GM12878 (cell line): ENCODE data around the gene KRT7. TPM values are rescaled to one million over a fixed set of nuclear protein-coding genes. Genes with fewer than 3 reads are reported as not detected.

ENCODE experiments used
- ATAC-seq: fragments of 200-7000 bp; cut with Tn5 transposase; 3 replicates; pipeline ENCODE4 v1.9.1; 2020; ENCODE audit warnings: mild to moderate bottlenecking, moderate library complexity
- BruUV-seq: library from RNA; stranded (reverse); fragments of 400-500 nt; replicated peaks from 2 replicates; lab custom pipeline; 2021; lab: Mats Ljungman, UMichigan
- CTCF ChIA-PET: fragments of 300-600 bp; sonication (Branson Sonifier 250); formaldehyde crosslinking; extraction: SDS; loops from one replicate; lab custom pipeline; 2021; ENCODE audit warnings: inconsistent platforms; lab: Yijun Ruan, JAX
- POLR2A ChIA-PET: fragments of 350-600 bp; formaldehyde crosslinking; extraction: SDS; loops from one replicate; lab custom pipeline; 2021; ENCODE audit warnings: inconsistent platforms; lab: Charles Lee
- RAD21 ChIA-PET: fragments of 300-600 bp; sonication (Branson Sonifier 250); formaldehyde crosslinking; loops from one replicate; lab custom pipeline; 2023; ENCODE audit warnings: antibody characterized with exemption; ENCODE audit not compliant: unreplicated experiment; lab: Charles Lee
- SMC1A ChIA-PET: fragments of 300-600 bp; sonication (Branson Sonifier 250); formaldehyde crosslinking; loops from one replicate; lab custom pipeline; 2023; ENCODE audit not compliant: unreplicated experiment, uncharacterized antibody; lab: Charles Lee
- DNase-seq: peaks from one replicate; pipeline ENCODE4 v3.0.0-alpha.2; 2011; ENCODE audit warnings: low read depth, low spot score
- FAIRE-seq: peaks from 3 replicates; lab custom pipeline; 2011; peaks lifted over from hg19 to GRCh38; lab: Jason Lieb, UNC
- H2AFZ ChIP-seq: 2 replicates; pipeline ENCODE4 v1.6.0; 2011; ENCODE audit warnings: low read depth, low read length, control low read depth; ENCODE audit not compliant: control insufficient read depth
- H3K27ac ChIP-seq: 2 replicates; pipeline ENCODE4 v1.5.1; 2011; ENCODE audit warnings: control low read depth; ENCODE audit not compliant: control insufficient read depth, insufficient read depth
- H3K27me3 ChIP-seq, 2 experiments: replicated peaks in 1 of 2; 2 replicates each; pipeline versions ENCODE4 v1.6.0 to v1.6.1; 2011; ENCODE audit warnings: low read length in 1 of 2; ENCODE audit not compliant: control insufficient read depth in 2 of 2, insufficient read depth in 2 of 2
- H3K36me3 ChIP-seq, 2 experiments: 2 replicates each; pipeline ENCODE4 v1.5.1; 2011; ENCODE audit warnings: low read length in 1 of 2; ENCODE audit not compliant: control insufficient read depth in 2 of 2, insufficient read depth in 2 of 2
- H3K4me1 ChIP-seq: 2 replicates; pipeline ENCODE4 v1.6.1; 2011; ENCODE audit warnings: mild to moderate bottlenecking, low read length, moderate library complexity, mixed read lengths; ENCODE audit not compliant: control insufficient read depth, insufficient read depth
- H3K4me2 ChIP-seq: 2 replicates; pipeline ENCODE4 v1.6.0; 2011; ENCODE audit warnings: control low read depth; ENCODE audit not compliant: control insufficient read depth, insufficient read depth
- H3K4me3 ChIP-seq: fragments of 200-600 bp; sonication (generic); 2 replicates; pipeline ENCODE4 v1.5.1; 2016
- H3K79me2 ChIP-seq: 2 replicates; pipeline ENCODE4 v1.6.0; 2011; ENCODE audit warnings: low read length; ENCODE audit not compliant: control insufficient read depth, insufficient read depth
- H3K9ac ChIP-seq: 2 replicates; pipeline ENCODE4 v1.8.0; 2011; ENCODE audit warnings: low read length, control low read depth, mixed read lengths; ENCODE audit not compliant: control insufficient read depth, insufficient read depth
- H3K9me3 ChIP-seq: replicated peaks from 3 replicates; pipeline ENCODE4 v1.5.1; 2011; ENCODE audit warnings: mild to moderate bottlenecking, low read length; ENCODE audit not compliant: control insufficient read depth, insufficient read depth
- H4K20me1 ChIP-seq: 2 replicates; pipeline ENCODE4 v1.6.0; 2011; ENCODE audit not compliant: control insufficient read depth, insufficient read depth
- CBX5 ChIP-seq: sonication (generic); IDR thresholded peaks from 2 replicates; pipeline ENCODE4 v1.6.1; 2016; ENCODE audit warnings: low read depth, moderate library complexity, mild to moderate bottlenecking, inconsistent platforms
- E4F1 ChIP-seq: fragments of 450-650 bp; IDR thresholded peaks from 2 replicates; pipeline ENCODE4 v1.6.1; 2018; ENCODE audit warnings: borderline replicate concordance, mild to moderate bottlenecking; ENCODE audit not compliant: partially characterized antibody
- ELK1 ChIP-seq: IDR thresholded peaks from 2 replicates; pipeline ENCODE4 v1.6.1; 2012; ENCODE audit warnings: low read depth, low read length, improper control_type of control experiment
- JUNB ChIP-seq: IDR thresholded peaks from 2 replicates; pipeline ENCODE4 v1.6.1; 2016; ENCODE audit warnings: antibody characterized with exemption, mild to moderate bottlenecking
- LARP7 ChIP-seq: fragments of 450-650 bp; IDR thresholded peaks from 2 replicates; pipeline ENCODE4 v1.6.1; 2017; ENCODE audit warnings: mild to moderate bottlenecking
- MEF2A ChIP-seq: IDR thresholded peaks from 2 replicates; pipeline ENCODE4 v1.6.1; 2011; ENCODE audit warnings: low read depth, mild to moderate bottlenecking, low read length, moderate library complexity; ENCODE audit not compliant: insufficient read depth
- MEF2B ChIP-seq: fragments of 450-650 bp; IDR thresholded peaks from 2 replicates; pipeline ENCODE4 v1.6.1; 2018; ENCODE audit warnings: mild to moderate bottlenecking, moderate library complexity; ENCODE audit not compliant: partially characterized antibody, poor library complexity, severe bottlenecking
- MTA3 ChIP-seq: IDR thresholded peaks from 2 replicates; pipeline ENCODE4 v1.6.1; 2012; ENCODE audit warnings: low read length, inconsistent platforms, borderline replicate concordance
- MYC ChIP-seq: IDR thresholded peaks from 2 replicates; pipeline ENCODE4 v1.6.1; 2011; ENCODE audit warnings: mild to moderate bottlenecking, low read length, moderate library complexity, inconsistent platforms; ENCODE audit not compliant: insufficient read depth, insufficient replicate concordance, insufficient read length, severe bottlenecking
- NBN ChIP-seq: fragments of 450-650 bp; IDR thresholded peaks from 2 replicates; pipeline ENCODE4 v1.6.1; 2016
- PAX5 ChIP-seq: IDR thresholded peaks from 2 replicates; pipeline ENCODE4 v1.6.1; 2011; ENCODE audit warnings: low read depth, low read length, borderline replicate concordance
- RCOR1 ChIP-seq: conservative IDR thresholded peaks from 2 replicates; pipeline ENCODE4 v1.6.1; 2012; ENCODE audit warnings: low read depth, low read length, improper control_type of control experiment
- RELB ChIP-seq: fragments of 450-650 bp; IDR thresholded peaks from 2 replicates; pipeline ENCODE4 v1.6.1; 2017; ENCODE audit warnings: low read depth, mild to moderate bottlenecking, moderate library complexity
- SPI1 ChIP-seq: IDR thresholded peaks from 2 replicates; pipeline ENCODE4 v1.6.1; 2011; ENCODE audit warnings: low read depth, mild to moderate bottlenecking, low read length, moderate library complexity, borderline replicate concordance; ENCODE audit not compliant: insufficient read depth
- SREBF1 ChIP-seq: IDR thresholded peaks from 2 replicates; pipeline ENCODE4 v1.6.1; 2012; ENCODE audit warnings: mild to moderate bottlenecking, low read length
- TCF12 ChIP-seq: IDR thresholded peaks from 2 replicates; pipeline ENCODE4 v1.6.1; 2011; ENCODE audit warnings: low read depth, mild to moderate bottlenecking, low read length
- WGBS: methylation state at CpG from one replicate; pipeline ENCODE4 v1.1.6; 2016; ENCODE audit warnings: low lambda C conversion rate; ENCODE audit not compliant: insufficient replicate concordance, insufficient coverage; ENCODE audit errors: missing lambda C conversion rate; 5-methylcytosine and 5-hydroxymethylcytosine counted together
- in situ Hi-C: fragments of 300-500 bp; cut with MboI; formaldehyde crosslinking; loops from 9 replicates; pipeline ENCODE4 v1.14.3; 2018; ENCODE audit warnings: mixed read lengths
- intact Hi-C: fragments of 100-400 bp; cut with micrococcal nuclease; formaldehyde crosslinking; loops from one replicate; pipeline ENCODE4 v1.14.2; 2022; ENCODE audit not compliant: unreplicated experiment
- polyA plus RNA-seq, 11 experiments: library from polyadenylated mRNA; depleted of rRNA in 4 of 11; unstranded in 6 of 11; stranded (reverse) in 5 of 11; fragments of >200 nt; fragmentation: Nextera tagmentation in 4 of 11; fragmentation: Illumina TruSeq in 1 of 11; extraction: Ambion mirVana in 4 of 11; extraction: Trizol in 1 of 11; gene quantifications; 1 replicate in 1 of 11; 2 replicates in 10 of 11; pipeline versions ENCODE4 v1.2.1 to v1.2.3, GENCODE V29; 2011 to 2016; ENCODE audit warnings: inconsistent platforms in 2 of 11, missing spikeins in 2 of 11, low read depth in 1 of 11
- total RNA-seq, 4 experiments: library from RNA; depleted of rRNA in 3 of 4; stranded (reverse); fragments of >200 nt in 3 of 4; fragmentation: Illumina TruSeq in 1 of 4; extraction: Trizol in 1 of 4; gene quantifications; 2 replicates each; pipeline versions ENCODE4 v1.2.1 to v1.2.3, GENCODE V29; 2013 to 2021

Gene KRT7
- total and polyA plus RNA-seq, 10 of the 15 experiments (the other 5 are each of a cell fraction or from before 2014, with no cell fraction given): 0.90 to 18.7 (median 4.8) TPM

- POLR2A ChIA-PET: no interaction called here
- DNase-seq (no peak), ATAC-seq (no peak)
Observed at GRCh38 chr12:52235822-52236361, 2.8 kb downstream of the KRT7 start.

More at GRCh38 chr12:52235822-52236361, 2.8 kb downstream of the KRT7 start:
- ChIA-PET RAD21 (no interaction called here), CTCF (interaction anchor here (1.0 to 4.2 kb wide), 5 partner anchors 10 to 211 kb away, joined by 3 to 26 read pairs (median 4); no protein-coding TSS in a partner anchor), SMC1A (interaction anchor here (1.1 kb wide), 1 partner anchor 14 kb away, joined by 4 read pairs; no protein-coding TSS in a partner anchor)
- FAIRE-seq: no peak
- no peaks in the 10 kb centered on the region for H3K9me3 ChIP-seq
- H4K20me1 ChIP-seq: no peaks in the 10 kb centered on the region
- H3K27me3 ChIP-seq: peaks cover 4 to 12% of the 10 kb centered on the region in 2 experiments; a peak in 3 of 4 replicates
- no peak overlapping the region for H3K9ac ChIP-seq
- intact Hi-C loops (no loop called here), in situ Hi-C loops (no loop called here)
- no peaks in the 10 kb centered on the region for H3K4me1 ChIP-seq
- H3K27ac ChIP-seq: no peak overlapping the region
- H3K36me3 ChIP-seq: no peaks in the 10 kb centered on the region
- H3K4me3 ChIP-seq: no peak overlapping the region
- no peaks in the 10 kb centered on the region for H3K79me2 ChIP-seq
- H2AFZ ChIP-seq: no peak overlapping the region
- 56% methylated on average over 3 of the region's 4 CpGs for WGBS
- no TSS peak for BruUV-seq
- TF ChIP-seq ELK1 (no peak), MTA3 (no peak), TCF12 (no peak), RCOR1 (no peak), CBX5 (no peak), RELB (no peak), NBN (no peak), SPI1 (no peak), PAX5 (no peak), LARP7 (no peak), MYC (no peak), E4F1 (no peak), MEF2A (no peak), SREBF1 (no peak), MEF2B (no peak), JUNB (no peak)
- H3K4me2 ChIP-seq: no peak overlapping the region
